Liver (tissue), 3 donors: Measurements from ENCODE around the gene STK36.

ENCODE experiments used
- HNF4G ChIP-seq: IDR thresholded peaks from 2 replicates; pipeline ENCODE4 v1.6.1; 2016; ENCODE audit warnings: antibody characterized with exemption
- YY1 ChIP-seq: IDR thresholded peaks from 2 replicates; pipeline ENCODE4 v1.6.1; 2016; ENCODE audit warnings: antibody characterized with exemption, mild to moderate bottlenecking
- TF ChIP-seq, protein P1 (sequence below): fragments of 150-350 bp; IDR thresholded peaks from 2 replicates; pipeline ENCODE4 v1.5.1; 2017; ENCODE audit warnings: improper control_type of control experiment, low read depth, low read length; ENCODE audit not compliant: missing input control
- TF ChIP-seq, protein P2 (sequence below): IDR thresholded peaks from 2 replicates; pipeline ENCODE4 v1.6.1; 2016; ENCODE audit warnings: antibody characterized with exemption
- donor health status: healthy.
- donor health status: healthy.

DNA sequence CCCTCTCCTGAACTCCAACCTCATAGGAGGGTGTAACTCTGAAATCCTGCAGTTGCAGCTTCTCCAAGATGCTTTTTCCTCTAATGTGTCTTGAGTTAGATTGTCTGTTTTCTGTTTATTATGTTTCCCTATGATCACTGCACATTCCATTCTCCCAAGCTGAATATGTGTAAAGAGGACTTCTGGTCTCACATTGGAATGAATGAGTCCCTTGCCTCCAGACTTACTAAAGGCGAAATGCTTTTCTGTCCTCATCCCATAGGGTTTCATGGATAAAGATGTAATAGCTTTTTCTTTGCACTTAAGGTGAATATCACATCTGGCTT, 74.5 kb downstream of the STK36 start:
- TF ChIP-seq, protein P1, sequence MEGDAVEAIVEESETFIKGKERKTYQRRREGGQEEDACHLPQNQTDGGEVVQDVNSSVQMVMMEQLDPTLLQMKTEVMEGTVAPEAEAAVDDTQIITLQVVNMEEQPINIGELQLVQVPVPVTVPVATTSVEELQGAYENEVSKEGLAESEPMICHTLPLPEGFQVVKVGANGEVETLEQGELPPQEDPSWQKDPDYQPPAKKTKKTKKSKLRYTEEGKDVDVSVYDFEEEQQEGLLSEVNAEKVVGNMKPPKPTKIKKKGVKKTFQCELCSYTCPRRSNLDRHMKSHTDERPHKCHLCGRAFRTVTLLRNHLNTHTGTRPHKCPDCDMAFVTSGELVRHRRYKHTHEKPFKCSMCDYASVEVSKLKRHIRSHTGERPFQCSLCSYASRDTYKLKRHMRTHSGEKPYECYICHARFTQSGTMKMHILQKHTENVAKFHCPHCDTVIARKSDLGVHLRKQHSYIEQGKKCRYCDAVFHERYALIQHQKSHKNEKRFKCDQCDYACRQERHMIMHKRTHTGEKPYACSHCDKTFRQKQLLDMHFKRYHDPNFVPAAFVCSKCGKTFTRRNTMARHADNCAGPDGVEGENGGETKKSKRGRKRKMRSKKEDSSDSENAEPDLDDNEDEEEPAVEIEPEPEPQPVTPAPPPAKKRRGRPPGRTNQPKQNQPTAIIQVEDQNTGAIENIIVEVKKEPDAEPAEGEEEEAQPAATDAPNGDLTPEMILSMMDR = no peak
- TF ChIP-seq YY1 (no peak), HNF4G (no peak)
- TF ChIP-seq, protein P2, sequence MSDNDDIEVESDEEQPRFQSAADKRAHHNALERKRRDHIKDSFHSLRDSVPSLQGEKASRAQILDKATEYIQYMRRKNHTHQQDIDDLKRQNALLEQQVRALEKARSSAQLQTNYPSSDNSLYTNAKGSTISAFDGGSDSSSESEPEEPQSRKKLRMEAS = no peak
